HG03175 (cell line): ENCODE results near the gene NT5C.

ENCODE experiments used
- ATAC-seq: cut with Tn5 transposase; IDR thresholded peaks from one replicate; pipeline ENCODE4 v1.9.1; 2021; ENCODE audit warnings: mild to moderate bottlenecking, moderate library complexity; ENCODE audit not compliant: unreplicated experiment

The NT5C gene

GRCh38 chr17:75118307-75118706 is 13.2 kb downstream of the NT5C start:
- no peak for ATAC-seq

GRCh38 chr17:75116737-75117136 is 14.8 kb downstream of the NT5C start:
- ATAC-seq = no peak

DNA sequence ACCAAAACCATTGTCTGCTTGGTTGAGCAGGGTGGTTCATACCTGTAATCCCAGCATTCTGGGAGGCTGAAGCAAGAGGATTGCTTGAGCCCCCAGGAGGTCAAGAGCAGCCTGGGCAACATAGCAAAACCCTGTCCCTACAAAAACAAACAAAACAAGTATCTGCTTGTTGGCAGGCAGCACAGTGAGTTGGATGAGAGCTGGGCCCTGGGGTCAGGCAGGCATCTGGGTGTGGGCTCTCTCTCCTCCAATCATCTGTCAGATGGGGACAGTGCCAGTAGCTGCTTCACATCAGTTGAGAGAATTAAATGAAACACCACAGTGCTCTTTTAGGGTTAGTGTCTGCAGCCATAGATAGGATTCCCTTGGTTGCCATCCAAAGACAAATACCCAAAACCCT is 16.0 kb downstream of the NT5C start:
- ATAC-seq = no peak

GRCh38 chr17:75114552-75115314 is 16.8 kb downstream of the NT5C start:
- ATAC-seq = no peak

DNA sequence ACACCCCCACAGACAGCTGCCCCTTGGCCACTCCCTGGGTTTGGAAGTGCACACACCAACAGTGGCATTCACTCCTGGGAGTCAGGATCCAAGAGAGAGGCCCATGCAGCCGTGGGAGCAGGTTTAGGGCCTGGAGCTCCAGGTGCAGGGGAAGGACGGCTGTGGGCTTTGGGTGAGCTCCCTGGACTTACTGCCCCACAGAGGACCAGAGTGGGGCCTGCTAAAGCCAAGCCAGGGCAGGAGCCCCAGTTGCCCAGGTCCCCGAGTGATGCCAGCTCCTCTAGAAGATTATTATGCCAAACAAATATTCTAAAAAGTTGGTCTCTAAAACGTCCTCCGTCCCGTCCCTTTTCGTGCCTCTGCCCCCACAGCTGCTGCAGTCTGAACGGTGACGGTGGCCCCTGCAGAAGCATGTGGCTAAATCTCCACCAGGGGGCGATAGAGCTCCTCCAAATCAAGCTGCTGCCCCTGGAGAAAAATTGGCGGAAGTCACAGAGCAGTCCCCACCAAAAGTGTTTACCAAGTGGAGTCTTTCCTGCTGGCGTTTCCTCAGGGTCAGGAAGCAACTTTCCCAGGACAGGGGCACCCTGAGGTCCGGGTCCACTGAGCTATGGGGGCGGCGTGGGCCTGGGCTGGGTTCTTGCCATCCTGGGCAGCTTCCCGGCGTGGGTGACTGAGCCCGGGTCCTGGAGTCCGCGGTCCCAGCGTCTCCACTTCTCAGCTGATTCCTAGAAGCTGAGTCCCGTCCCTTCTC is 17.6 kb downstream of the NT5C start:
- ATAC-seq = no peak

DNA sequence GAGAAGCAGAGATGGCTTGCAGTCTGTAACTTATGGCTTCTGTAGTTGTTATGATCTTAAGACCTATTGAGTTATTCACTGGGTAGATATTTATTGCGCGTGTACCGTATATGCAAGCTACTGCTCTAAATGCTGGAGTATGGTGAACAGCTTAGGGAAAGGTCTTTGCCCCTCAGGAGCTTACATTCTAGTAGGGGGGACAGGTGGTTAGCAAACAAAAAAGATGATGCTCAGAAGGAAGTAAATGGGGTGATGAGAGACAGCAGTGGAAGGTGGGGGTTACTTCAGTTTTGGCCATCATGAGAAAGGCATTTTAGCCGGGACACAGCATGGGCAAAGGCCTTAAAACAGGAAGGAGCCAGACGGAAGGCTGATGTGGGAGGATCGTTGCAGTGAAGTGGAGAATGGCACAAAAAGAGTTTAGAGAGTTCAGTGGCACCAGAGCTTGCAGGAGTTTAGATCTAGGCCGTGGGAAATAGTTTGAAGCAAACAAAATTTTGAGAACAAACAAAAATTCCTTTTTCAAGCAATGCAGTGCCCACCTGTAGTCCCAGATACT is 19.7 kb downstream of the NT5C start:
- ATAC-seq = no peak

- ATAC-seq = no peak
Observed at GRCh38 chr17:75110234-75110937, 21.2 kb downstream of the NT5C start.

GRCh38 chr17:75109407-75110233 is 21.9 kb downstream of the NT5C start, which contains the start of gene ARMC7:
Gene ARMC7 (plus strand): TSS chr17:75109969. CDS start chr17:75110289, 320 bp downstream.
- peak; percentile 66 for ATAC-seq

DNA sequence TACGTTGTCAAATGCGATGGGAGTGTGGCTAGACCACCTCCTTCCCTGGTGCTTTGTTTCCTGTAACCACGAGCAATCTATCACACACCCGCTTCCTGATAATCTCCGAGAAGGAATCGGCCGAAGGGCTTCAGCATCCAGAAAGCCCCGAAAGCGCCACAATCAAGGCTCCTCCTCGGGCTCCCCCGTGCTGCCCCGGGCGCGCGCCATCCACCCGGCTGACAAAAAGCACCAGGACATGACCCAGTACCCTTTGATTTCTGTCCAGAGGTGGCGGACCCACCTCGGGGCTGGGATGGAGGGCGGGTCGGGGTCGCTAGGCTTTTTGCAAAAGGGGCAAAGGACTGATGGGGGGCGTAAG is 22.5 kb downstream of the NT5C start:
- peak; percentile 5 for ATAC-seq

DNA sequence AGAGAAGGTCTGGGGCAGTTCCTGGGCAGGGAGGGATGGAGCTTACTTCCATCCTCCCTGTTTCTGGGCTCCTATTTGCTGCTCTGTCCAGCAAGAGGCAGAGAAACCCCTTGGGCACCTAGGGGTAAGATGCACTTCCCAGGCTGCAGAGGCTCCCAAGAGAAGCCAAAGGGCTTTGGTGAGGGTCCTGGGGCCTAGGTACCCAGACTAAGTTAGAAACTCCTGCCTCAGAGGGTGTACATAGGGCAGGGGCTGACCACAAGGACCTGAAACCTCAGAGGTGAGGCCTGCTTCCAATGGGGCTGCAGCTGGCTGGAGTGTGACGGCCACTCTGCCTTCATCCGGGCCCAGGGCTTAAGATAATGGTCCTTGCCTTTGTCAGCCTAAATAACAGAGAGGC is 23.3 kb downstream of the NT5C start:
- no peak for ATAC-seq

- ATAC-seq = no peak
Observed at GRCh38 chr17:75105126-75106080, 26.1 kb downstream of the NT5C start.

GRCh38 chr17:75103601-75104554 is 27.7 kb downstream of the NT5C start:
- no peak for ATAC-seq

GRCh38 chr17:75102385-75102821 is 29.1 kb downstream of the NT5C start:
- ATAC-seq = no peak

DNA sequence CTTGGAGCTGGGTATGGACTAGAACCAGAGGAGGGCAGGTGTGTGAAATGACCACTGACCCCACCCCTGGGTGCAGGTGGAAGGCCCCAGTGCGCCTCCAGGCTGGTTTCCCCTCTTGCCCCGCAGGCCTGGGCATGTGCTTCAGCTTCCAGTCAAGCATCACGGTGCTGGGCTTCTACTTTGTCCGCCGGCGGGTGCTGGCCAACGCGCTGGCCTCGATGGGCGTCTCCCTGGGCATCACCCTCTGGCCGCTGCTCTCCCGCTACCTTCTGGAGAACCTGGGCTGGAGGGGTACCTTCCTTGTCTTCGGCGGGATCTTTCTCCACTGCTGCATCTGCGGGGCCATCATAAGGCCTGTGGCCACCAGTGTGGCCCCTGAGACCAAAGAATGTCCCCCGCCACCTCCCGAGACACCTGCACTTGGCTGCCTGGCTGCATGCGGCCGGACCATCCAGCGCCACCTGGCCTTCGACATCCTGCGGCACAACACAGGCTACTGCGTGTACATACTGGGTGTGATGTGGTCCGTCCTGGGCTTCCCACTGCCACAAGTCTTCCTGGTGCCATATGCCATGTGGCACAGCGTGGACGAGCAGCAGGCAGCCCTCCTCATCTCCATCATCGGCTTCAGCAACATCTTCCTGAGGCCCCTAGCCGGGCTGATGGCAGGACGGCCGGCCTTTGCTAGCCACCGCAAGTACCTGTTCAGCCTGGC is 31.5 kb downstream of the NT5C start:
- ATAC-seq = no peak

- no peak for ATAC-seq
Observed at GRCh38 chr17:75098861-75099260, 32.7 kb downstream of the NT5C start.

DNA sequence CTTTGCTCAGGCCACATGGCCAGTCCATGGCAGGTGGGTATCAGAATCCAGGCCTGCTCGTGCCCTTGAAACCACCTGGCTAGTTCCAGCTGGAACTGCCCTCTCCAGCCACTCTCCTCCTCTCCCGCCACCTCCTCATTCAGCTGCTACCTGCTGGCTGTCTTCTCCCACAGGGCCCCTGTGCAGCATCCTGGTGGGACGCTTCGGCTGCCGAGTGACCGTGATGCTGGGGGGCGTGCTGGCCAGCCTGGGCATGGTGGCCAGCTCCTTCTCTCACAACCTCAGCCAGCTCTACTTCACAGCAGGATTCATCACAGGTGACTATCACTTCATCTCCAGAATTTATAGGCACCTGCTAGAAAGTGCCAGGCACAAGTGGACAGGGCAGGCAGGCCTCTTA is 33.7 kb downstream of the NT5C start:
- no peak for ATAC-seq

DNA sequence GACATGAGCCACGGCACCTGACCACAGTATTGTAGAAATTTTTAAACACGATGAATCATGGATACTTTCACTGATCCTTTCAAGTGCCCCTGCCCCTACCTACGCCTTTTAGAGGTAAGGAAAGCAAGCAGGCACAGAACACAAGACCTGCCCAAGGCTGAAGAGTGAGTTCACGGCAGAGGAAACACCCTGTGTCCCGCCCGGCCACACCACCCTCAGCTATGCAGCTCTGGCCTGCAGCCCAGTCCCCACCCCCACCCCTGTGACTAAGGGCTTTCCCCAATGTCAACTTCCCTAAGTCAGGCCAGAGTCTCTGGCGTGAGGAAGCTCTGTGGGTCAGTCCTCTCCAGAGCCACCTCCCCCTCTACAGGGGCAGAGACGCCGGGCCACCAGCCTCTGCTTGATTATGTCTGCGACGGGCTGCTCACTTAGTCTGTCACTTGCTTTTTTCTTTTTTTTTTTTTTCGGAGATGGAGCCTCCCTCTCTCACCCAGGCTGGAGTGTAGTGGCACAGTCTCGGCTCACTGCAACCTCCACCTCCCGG is 35.4 kb downstream of the NT5C start:
- no peak for ATAC-seq
